GM12873 (cell line): ENCODE results near the gene KCNK3.

Experiments
- CTCF ChIP-seq: IDR thresholded peaks from 2 replicates; pipeline ENCODE4 v1.5.1; 2012; ENCODE audit warnings: low read depth, mild to moderate bottlenecking, moderate library complexity, low read length, control low read depth; ENCODE audit not compliant: insufficient read depth; ENCODE audit errors: missing control alignments

KCNK3 gene

DNA sequence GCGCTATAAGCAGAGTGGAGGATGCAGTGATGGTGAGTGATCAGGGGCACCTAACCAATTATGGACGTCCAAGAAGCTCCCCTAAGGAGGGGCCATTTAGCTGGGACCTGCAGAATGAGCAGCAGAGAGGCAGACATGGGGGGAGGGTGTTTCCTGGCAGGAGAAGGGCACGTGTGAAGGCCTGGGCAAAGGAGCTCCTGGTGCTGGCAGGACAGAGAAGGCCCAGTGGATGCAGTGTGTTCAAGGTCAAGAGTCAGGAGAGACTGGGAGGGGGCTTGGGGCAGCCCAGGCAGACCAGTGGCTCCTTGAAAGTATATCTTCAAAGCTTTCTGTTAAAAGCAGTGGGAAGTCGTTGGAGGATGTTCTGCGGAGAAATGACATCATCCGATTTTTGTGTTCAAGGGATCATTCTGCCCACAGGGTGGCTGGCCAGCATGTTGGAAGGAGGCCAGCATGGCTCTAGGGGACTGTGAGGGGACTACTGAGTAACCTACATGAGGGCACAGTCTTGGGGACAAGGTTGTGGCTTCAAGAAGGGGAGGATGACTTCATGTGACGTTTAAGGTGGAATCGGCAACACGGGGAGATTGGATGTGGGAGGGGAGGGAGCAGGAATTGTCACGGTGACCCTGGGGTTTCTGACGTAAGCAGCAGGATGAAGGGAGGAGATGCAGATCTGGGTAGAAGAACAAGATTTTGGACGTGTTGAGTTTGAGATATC, 42.4 kb upstream of the KCNK3 start:
- no peak for TF ChIP-seq CTCF

GRCh38 chr2:26650713-26651469, 41.6 kb upstream of the KCNK3 start:
- TF ChIP-seq CTCF = no peak

- no peak for TF ChIP-seq CTCF
Measured at GRCh38 chr2:26651470-26651771, 41.1 kb upstream of the KCNK3 start.

GRCh38 chr2:26651799-26652198, 40.7 kb upstream of the KCNK3 start:
- no peak for TF ChIP-seq CTCF

DNA sequence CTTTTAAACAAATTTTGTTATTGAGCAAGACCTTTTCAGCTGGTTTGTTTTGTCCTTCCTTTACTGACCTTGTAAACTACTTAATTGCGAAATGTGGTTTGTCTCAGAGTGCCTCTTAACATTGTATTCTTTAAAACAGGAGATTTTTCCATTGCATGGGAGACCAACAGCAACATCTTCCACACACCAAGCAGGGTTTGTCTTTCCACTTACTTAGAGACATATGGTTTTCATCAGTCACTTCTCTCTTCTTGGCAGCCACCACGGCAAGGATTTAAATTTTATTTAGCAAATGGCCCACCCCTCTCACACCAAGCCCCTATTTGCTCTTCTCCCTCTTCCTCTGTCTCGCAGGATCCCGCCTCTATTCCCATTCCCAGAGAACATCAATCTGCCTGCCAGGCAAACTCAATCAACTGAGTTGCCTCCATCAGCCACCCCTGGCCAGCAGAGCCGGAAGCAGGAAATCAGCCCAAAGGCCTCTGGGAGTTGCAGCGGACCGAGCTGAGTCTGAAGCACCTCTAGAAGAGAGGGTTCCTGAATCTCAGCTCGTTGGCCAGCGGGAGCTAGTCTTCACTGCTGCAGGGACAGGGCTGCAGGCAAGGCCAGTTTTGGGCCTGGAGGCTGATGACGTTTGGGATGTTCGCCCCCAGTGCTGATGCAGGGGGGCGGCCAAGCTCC, 40.0 kb upstream of the KCNK3 start:
- TF ChIP-seq CTCF = no peak

- no peak for TF ChIP-seq CTCF
Measured at GRCh38 chr2:26653207-26654060, 39.1 kb upstream of the KCNK3 start.

GRCh38 chr2:26654061-26654340, 38.5 kb upstream of the KCNK3 start:
- no peak for TF ChIP-seq CTCF
